ENCODE results near the gene SERTAD3. TPM values are rescaled to one million over a fixed set of nuclear protein-coding genes. Genes with fewer than 3 reads are reported as not detected.
A peak's percentile ranks its signal among the peaks of the same experiment; 100 is the strongest.

SERTAD3 gene
- total RNA-seq, 1 donor from 2014 or later, result 15.3 TPM

- Histone ChIP-seq H3K27ac (peak overlapping the region; percentile 88), H3F3A (ENCODE audit: low read depth) (peaks cover 42% of the 10 kb centered on the region), H2AFZ (replicated peaks) (peak overlapping the region; percentile 82), H4K20me1 (ENCODE audit: low read depth) (no peaks in the 10 kb centered on the region), H3K79me2 (ENCODE audit: low read depth) (peaks cover 7% of the 10 kb centered on the region), H3K9ac (no peak overlapping the region), H3K4me3 (peak overlapping the region; percentile 56), H3K4me2 (peak overlapping the region; percentile 89), H3K4me1 (peaks cover 20% of the 10 kb centered on the region), H3K9me3 (ENCODE audit: low read depth) (no peaks in the 10 kb centered on the region), H3K36me3 (no peaks in the 10 kb centered on the region), H3K27me3 (no peaks in the 10 kb centered on the region)
- DNase-seq (ENCODE audit: low spot score), result peak; percentile 95
- Mint-ChIP-seq H3K9me3 (no peaks in the 10 kb centered on the region), H3K27ac (peak overlapping the region; percentile 79), H3K4me1 (peaks cover 32% of the 10 kb centered on the region), H3K4me3 (peak overlapping the region; percentile 80), H3K27me3 (ENCODE audit: insufficient read depth, low read depth) (peaks cover 11% of the 10 kb centered on the region), H3K36me3 (no peaks in the 10 kb centered on the region)
- peak; percentile 88 for TF ChIP-seq CTCF (IDR thresholded peaks at IDR 0.05)
- no peak for TF ChIP-seq EZH2phosphoT487 (IDR thresholded peaks at IDR 0.05)
Measured at GRCh38 chr19:40420766-40421765, 23.1 kb downstream of the SERTAD3 start.

GRCh38 chr19:40420451-40420765, 23.7 kb downstream of the SERTAD3 start:
- H3K79me2 ChIP-seq (ENCODE audit: low read depth), result peaks cover 7% of the 10 kb centered on the region
- H3K27me3 Mint-ChIP-seq (ENCODE audit: insufficient read depth, low read depth), result peaks cover 7% of the 10 kb centered on the region
- H2AFZ ChIP-seq (replicated peaks), result peak overlapping the region; percentile 82
- H3K9me3 ChIP-seq (ENCODE audit: low read depth), result no peaks in the 10 kb centered on the region
- H3K27me3 ChIP-seq, result no peaks in the 10 kb centered on the region
- TF ChIP-seq EZH2phosphoT487 (IDR thresholded peaks at IDR 0.05), result no peak
- no peak for TF ChIP-seq CTCF (IDR thresholded peaks at IDR 0.05)
- no peak for TF ChIP-seq EZH2 (IDR thresholded peaks at IDR 0.05)
- no peaks in the 10 kb centered on the region for H3K9me3 Mint-ChIP-seq
- H3K4me2 ChIP-seq, result peak overlapping the region; percentile 89
- H3K36me3 ChIP-seq, result no peaks in the 10 kb centered on the region
- no peaks in the 10 kb centered on the region for H3K36me3 Mint-ChIP-seq
- no peak overlapping the region for H3K27ac Mint-ChIP-seq
- H4K20me1 ChIP-seq (ENCODE audit: low read depth), result no peaks in the 10 kb centered on the region
- H3K4me1 ChIP-seq, result peaks cover 20% of the 10 kb centered on the region
- peaks cover 32% of the 10 kb centered on the region for H3K4me1 Mint-ChIP-seq
- H3K9ac ChIP-seq, result no peak overlapping the region
- peaks cover 38% of the 10 kb centered on the region for H3F3A ChIP-seq (ENCODE audit: low read depth)
- no peak for DNase-seq (ENCODE audit: low spot score)
- H3K4me3 ChIP-seq, result peak overlapping the region; percentile 56
- H3K27ac ChIP-seq, result no peak overlapping the region
- peak overlapping the region; percentile 78 for H3K4me3 Mint-ChIP-seq

- no peaks in the 10 kb centered on the region for H3K9me3 ChIP-seq (ENCODE audit: low read depth)
- no peaks in the 10 kb centered on the region for H3K27me3 ChIP-seq
- H3K9ac ChIP-seq, result no peak overlapping the region
- peaks cover 32% of the 10 kb centered on the region for H3F3A ChIP-seq (ENCODE audit: low read depth)
- Mint-ChIP-seq H3K36me3 (no peaks in the 10 kb centered on the region), H3K4me3 (peak overlapping the region; percentile 6), H3K27ac (peak overlapping the region; percentile 16), H3K27me3 (ENCODE audit: insufficient read depth, low read depth) (peaks cover 7% of the 10 kb centered on the region), H3K4me1 (peaks cover 34% of the 10 kb centered on the region), H3K9me3 (no peaks in the 10 kb centered on the region)
- peaks cover 20% of the 10 kb centered on the region for H3K4me1 ChIP-seq
- H3K4me3 ChIP-seq, result no peak overlapping the region
- no peaks in the 10 kb centered on the region for H4K20me1 ChIP-seq (ENCODE audit: low read depth)
- H3K27ac ChIP-seq, result no peak overlapping the region
- TF ChIP-seq EZH2phosphoT487 (IDR thresholded peaks at IDR 0.05), result no peak
- no peak for TF ChIP-seq EZH2 (IDR thresholded peaks at IDR 0.05)
- TF ChIP-seq CTCF (IDR thresholded peaks at IDR 0.05), result no peak
- no peak overlapping the region for H3K4me2 ChIP-seq
- DNase-seq (ENCODE audit: low spot score), result no peak
- no peak overlapping the region for H2AFZ ChIP-seq (replicated peaks)
- no peaks in the 10 kb centered on the region for H3K36me3 ChIP-seq
- H3K79me2 ChIP-seq (ENCODE audit: low read depth), result peaks cover 7% of the 10 kb centered on the region
Measured at GRCh38 chr19:40419780-40420179, 24.4 kb downstream of the SERTAD3 start.
